GM11168 (cell line): ENCODE data around the gene TRAPPC2L.

Experiments
- in situ Hi-C: fragments of 300-500 bp; cut with MboI; formaldehyde crosslinking; loops from one replicate; pipeline ENCODE4 v1.12.0; 2022; ENCODE audit warnings: low sequenced_read_pairs; ENCODE audit not compliant: unreplicated experiment

Gene TRAPPC2L

GRCh38 chr16:88872650-88873331, 15.9 kb downstream of the TRAPPC2L start:
- in situ Hi-C loops, result no loop called here

- in situ Hi-C loops, result no loop called here
Observed at GRCh38 chr16:88874938-88875599, 18.1 kb downstream of the TRAPPC2L start.

- in situ Hi-C loops, result no loop called here
Observed at GRCh38 chr16:88875703-88876234, 18.8 kb downstream of the TRAPPC2L start.

- in situ Hi-C loops, result no loop called here
Observed at GRCh38 chr16:88876942-88877526, 20.1 kb downstream of the TRAPPC2L start.

- in situ Hi-C loops, result no loop called here
Observed at GRCh38 chr16:88877564-88878289, 20.8 kb downstream of the TRAPPC2L start.

- in situ Hi-C loops, result no loop called here
Observed at GRCh38 chr16:88878356-88878755, 21.4 kb downstream of the TRAPPC2L start.

- in situ Hi-C loops, result no loop called here
Observed at GRCh38 chr16:88878967-88879787, 22.2 kb downstream of the TRAPPC2L start.

- in situ Hi-C loops, result no loop called here
Observed at GRCh38 chr16:88879788-88880055, 22.8 kb downstream of the TRAPPC2L start.

- in situ Hi-C loops, result no loop called here
Observed at GRCh38 chr16:88880226-88881006, 23.5 kb downstream of the TRAPPC2L start.

GRCh38 chr16:88881007-88881615, 24.2 kb downstream of the TRAPPC2L start:
- in situ Hi-C loops, result no loop called here

GRCh38 chr16:88881675-88882357, 24.9 kb downstream of the TRAPPC2L start:
- in situ Hi-C loops, result no loop called here

- in situ Hi-C loops, result no loop called here
Observed at GRCh38 chr16:88882358-88883030, 25.6 kb downstream of the TRAPPC2L start.

- in situ Hi-C loops, result no loop called here
Observed at GRCh38 chr16:88883117-88883895, 26.4 kb downstream of the TRAPPC2L start.

GRCh38 chr16:88883946-88884345, 27.0 kb downstream of the TRAPPC2L start:
- in situ Hi-C loops, result no loop called here

- in situ Hi-C loops, result no loop called here
Observed at GRCh38 chr16:88884569-88885271, 27.8 kb downstream of the TRAPPC2L start.

GRCh38 chr16:88885693-88886280, 28.9 kb downstream of the TRAPPC2L start:
- in situ Hi-C loops, result no loop called here
